ENCODE measurements around the gene CRYBA4. TPM values are rescaled to one million over a fixed set of nuclear protein-coding genes. Genes with fewer than 3 reads are reported as not detected.
"Not testable (repeated sequence)": the region's sequence is repeated elsewhere in the genome, so short reads cannot be mapped to it uniquely, and the experiment has no call there.

CRYBA4 gene
- total RNA-seq, 1 experiment from 2014 or later = not detected

DNA sequence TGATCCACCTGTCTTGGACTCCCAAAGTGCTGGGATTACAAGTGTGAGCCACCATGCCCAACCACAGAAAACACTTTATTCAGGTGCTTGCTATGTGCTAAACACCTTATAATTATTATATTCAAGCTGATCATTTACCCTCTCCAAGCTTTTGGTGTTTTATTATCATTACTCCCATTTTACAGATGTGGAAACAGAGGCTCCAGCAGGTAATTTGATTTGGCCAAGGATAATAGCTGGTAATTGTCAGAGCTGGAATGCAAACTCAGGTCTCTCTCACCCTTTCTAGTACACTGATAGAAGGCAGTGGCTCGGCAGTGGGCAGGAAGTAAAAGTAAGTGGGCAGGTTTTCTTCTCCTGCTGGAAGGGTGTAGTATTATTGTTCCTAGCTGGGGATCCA is 28.0 kb upstream of the CRYBA4 start:
- no peak for DNase-seq (ENCODE audit: extremely low read depth, low read depth)

DNA sequence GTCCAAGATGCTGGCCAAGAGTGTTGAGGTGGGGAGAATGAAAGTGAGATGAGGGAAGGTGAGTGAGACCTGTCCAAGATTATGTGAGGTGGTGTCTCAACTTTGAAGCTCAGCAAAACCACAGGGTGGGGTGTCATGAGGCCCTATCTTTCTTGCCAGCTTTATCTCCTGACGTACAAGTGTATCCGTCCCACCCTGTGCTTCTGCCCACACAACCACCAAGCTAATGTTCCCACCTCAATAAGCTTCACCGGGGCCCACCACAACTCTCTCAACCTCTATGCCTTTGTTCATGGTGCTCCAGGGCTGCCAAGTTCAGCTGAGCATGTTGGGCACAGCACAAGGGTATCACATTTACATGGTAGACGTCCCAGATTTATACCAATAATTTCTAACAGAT is 24.7 kb upstream of the CRYBA4 start:
- no peak for DNase-seq (ENCODE audit: extremely low read depth, low read depth)

DNA sequence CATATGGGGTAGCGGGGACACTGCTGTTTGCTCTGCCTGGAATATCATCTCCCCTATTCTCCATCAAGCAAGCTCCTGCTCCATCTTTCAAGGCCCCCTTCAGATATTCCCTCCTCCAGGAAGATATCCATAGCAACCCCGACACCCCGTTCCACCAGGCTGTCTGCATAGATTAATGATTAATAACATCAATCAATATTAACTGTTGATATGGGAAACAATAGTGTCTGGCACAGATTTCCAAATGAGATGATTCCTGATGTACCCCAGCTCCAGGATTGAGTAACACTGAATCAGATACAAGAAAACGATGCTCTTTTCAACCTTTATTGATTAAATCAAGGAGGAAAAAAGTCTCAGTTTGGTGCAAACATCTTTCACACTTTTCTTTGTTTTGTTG is 24.3 kb upstream of the CRYBA4 start:
- no peak for DNase-seq (ENCODE audit: extremely low read depth, low read depth)

DNA sequence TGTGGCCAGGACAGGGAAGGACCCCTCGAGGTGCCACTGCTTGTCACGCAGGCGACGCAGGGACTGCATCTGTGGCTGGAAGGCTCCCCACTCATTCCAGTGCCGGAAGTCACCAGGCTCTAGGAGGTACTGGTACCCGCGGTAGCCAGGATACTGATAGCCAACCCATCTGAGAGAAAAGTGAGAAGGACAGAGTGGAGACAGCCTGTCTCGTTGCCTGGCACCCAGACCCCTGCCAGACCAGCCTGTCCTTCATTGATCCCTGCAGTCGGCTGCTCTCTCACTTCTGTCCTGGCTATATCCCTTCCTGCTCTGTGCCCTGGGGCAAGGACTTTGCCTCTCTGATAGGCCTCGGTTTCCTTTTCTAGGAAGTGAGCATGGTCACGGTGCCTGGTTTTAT is 22.3 kb upstream of the CRYBA4 start:
- DNase-seq (ENCODE audit: extremely low read depth, low read depth) = no peak

DNA sequence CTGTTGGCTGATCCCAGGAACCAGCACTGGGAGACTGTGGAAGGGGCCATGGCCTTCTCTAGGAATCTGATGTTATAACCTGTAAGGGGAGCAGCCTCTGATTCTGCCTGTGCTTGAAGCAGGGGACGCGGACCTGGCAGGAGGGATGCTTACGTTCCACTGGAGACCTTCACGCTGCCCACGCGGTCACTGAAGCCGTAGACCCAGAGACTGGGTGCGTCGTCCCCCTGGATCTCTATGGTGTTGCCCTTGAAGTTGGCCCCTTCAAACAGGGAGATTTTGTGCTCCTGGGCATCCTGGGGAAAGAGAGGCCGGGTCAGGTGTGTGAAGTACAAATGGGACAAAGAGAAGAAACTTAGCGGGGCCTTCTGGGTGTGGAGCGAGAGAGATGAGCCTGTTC is 20.0 kb upstream of the CRYBA4 start:
- no peak for DNase-seq (ENCODE audit: extremely low read depth, low read depth)

DNA sequence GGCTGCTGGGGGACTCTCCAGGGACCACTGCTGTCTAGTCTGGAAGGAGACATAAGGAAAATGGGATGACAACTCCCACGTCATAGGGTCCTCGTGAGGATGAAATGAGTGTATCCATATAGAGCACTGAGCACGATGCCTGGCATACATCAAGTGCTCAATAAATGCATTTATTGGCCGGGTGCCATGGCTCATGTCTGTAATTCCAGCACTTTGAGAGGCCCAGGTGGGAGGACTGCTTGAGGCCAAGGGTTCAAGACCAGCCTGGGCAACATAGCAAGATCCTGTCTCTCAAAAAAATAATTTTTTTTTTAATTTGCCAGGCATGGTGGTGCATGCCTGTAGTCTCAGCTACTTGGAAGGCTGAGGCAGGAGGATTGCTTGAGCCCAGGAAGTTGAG is 19.6 kb upstream of the CRYBA4 start:
- no peak for DNase-seq (ENCODE audit: extremely low read depth, low read depth)

DNA sequence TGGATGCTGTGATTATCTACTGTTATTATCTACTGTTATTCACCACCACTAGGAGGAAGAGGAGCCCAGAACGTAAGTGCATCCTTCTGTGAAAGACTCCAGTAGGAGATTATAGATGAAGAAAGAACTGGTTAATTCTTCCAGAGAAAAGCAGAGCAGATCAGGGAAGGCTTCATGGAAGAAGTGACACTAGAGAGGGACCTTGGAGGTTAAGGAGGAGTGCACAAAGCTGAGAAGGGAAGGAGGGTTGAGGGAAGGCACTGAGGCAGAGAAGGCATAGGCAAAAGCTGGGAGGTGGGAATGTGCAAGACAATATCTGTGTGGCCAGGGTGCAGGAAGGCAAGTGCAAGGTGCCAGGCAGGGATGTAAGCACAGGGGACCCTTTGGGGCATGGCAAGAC is 17.4 kb upstream of the CRYBA4 start:
- no peak for DNase-seq (ENCODE audit: extremely low read depth, low read depth)

DNA sequence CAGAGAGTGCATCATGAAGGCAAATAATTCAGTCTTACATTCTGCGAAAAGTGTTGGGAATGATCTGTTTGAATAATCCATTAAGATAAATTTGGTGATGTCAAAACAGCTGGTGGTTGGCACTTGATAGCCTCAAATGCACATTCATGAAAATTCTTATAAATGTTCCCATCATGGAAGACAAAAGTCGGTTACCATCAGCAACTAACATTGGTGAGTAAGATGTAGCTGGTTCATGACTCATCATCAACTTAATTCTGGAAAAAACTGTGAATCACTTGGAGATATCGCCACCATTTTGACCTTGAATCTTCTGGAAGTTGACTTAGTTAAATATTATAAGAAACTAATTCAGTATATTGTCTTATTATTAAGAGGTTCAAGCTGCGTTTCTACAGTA is 15.2 kb upstream of the CRYBA4 start:
- DNase-seq (ENCODE audit: extremely low read depth, low read depth) = no peak

DNA sequence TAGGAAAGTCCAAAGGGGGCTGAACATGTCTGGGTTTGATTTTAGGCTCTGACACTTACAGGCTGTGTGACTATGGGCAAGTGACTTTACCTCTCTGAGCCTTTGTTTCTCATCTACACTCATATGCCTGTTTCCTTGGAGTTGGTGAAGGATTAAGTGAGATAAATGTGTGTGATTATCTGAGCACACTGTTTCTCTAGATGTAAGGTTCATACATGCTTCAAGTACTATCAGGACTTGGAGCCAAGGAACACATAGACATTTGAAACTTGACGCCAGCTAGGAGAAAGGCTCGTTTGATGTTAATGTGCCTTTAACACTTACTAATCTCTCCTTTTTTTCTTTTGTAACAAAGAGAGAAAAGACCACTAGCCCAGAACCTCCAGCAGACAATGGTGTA is 13.6 kb upstream of the CRYBA4 start:
- no peak for DNase-seq (ENCODE audit: extremely low read depth, low read depth)

DNA sequence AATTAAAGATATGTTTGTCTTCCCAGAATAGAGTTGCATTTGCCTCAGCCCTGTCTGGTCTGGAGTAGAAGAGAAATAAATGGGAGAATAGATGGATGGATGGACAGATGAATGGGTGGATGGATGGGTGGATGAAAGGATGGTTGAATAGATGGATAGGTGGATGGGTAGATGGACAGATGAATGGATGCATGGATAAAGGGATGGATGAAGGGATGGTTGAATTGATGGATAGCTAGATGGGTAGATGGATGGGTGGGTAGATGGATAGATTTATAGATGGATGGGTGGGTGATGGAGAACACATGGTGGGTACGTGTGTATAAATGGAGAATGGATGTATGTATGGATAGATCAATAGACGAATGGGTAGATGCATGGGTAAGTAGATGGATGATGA is 12.5 kb upstream of the CRYBA4 start:
- DNase-seq (ENCODE audit: extremely low read depth, low read depth) = no peak

DNA sequence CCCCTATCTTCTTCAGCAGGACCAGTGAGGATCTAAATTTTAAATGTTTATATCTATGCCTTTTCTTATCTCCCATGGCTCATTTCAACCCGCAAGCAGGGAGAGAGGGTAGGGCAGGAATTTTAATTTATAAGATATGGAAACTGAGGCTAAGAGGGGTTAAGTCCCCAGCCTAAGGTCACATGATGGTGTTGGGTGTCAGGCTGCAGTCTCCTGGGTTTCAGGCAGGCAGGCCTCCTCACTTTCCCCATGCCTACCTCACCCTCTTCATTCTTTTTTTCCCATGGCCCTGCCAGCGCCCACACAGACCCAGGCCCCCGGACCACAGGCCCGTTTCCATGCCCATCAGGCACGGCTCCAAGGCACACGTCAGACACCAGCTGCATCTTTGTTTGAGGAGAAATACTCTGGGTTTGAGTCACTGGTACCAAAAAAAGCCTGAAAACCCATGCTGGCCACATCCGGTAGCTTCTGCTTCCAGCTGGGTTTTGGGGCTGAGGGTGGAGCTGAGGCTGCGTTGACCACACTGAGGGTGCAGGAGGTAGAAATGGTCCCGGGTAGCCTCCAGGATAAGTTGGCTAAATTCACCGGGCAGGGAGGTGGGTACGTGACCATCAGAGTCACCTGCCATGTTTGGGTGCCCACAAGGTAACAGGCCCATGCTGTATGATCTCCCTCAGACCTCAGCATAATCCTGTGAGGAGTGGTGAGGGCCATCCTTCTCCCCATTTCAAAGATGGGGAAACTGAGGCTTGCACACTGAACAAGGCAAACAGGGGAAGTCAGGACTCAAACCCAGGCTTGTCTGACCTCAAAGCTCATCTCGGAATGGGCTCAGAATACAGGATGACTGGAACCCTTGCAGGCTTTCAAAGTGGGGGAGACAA is 11.4 kb upstream of the CRYBA4 start:
- DNase-seq (ENCODE audit: extremely low read depth, low read depth) = no peak

DNA sequence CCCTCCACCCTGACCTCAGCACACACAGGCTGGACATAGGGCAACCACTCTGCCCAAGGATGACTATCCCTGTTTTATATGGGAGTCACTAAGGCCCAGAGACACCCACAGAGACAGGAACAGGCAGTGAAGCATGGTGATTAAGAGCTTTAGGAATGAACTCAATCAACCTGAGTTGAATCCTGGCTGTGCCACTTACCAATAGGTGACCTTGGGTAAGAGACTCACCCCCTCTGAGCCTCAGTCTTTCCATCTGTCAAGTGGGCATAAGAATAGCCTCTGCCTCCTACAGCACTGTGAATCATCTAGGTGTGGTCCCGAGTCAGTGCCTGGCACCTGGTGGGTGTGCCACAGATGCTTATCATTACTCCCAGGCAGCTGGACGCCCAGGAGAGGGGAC is 10.8 kb upstream of the CRYBA4 start:
- no peak for DNase-seq (ENCODE audit: extremely low read depth, low read depth)

DNA sequence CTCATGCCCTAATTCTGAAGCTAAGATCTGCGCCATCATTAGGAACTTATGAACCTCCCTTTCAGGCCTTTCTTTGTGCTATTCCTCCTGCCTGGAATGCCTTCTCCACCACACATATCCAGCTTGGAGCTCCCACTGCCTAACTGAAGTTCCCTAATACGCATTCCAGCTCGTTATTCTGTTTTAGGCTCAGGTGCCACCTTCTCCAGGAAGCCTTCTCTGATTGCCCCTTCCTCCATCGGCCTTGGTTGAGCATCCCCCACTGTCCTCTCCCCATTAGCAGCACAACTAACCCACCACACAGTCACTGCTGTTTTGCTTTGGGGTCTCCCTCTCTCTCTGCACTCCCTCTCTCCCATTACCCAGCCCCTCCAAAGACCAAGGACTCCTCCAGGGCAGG is 9.1 kb upstream of the CRYBA4 start:
- no peak for DNase-seq (ENCODE audit: extremely low read depth, low read depth)

DNA sequence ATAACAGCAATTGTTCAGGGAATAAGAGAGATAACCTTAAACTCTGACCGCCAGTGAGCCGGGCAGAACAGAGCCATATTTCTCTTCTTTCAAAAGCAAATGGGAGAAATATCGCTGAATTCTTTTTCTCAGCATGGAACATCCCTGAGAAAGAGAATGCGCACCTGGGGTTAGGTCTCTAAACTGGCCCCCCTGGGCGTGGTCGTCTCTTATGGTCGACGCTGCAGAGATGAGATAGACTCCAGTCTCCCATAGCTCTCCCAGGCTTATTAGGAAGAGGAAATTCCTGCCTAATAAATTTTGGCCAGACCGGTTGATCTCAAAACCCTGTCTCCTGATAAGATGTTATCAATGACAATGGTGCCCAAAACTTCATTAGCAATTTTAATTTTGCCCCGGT is 8.0 kb upstream of the CRYBA4 start:
- DNase-seq (ENCODE audit: extremely low read depth, low read depth) = not testable (repeated sequence)

DNA sequence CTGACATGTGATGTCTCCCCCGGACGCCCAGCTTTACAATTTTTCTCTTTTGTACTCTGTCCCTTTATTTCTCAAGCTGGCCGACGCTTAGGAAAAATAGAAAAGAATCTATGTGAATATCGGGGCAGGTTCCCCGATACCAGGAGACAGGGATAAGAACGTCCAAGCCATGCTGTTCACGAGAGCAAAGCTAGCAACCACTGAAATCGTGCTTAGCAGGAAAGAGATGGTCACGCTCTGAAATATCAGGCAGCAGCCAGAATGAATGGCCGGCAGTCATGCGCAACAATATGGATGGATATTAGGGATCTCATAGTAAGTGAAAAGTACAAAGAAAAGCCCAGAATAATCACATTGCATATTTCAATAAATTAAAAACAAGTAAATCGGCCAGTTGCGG is 7.4 kb upstream of the CRYBA4 start:
- no peak for DNase-seq (ENCODE audit: extremely low read depth, low read depth)

DNA sequence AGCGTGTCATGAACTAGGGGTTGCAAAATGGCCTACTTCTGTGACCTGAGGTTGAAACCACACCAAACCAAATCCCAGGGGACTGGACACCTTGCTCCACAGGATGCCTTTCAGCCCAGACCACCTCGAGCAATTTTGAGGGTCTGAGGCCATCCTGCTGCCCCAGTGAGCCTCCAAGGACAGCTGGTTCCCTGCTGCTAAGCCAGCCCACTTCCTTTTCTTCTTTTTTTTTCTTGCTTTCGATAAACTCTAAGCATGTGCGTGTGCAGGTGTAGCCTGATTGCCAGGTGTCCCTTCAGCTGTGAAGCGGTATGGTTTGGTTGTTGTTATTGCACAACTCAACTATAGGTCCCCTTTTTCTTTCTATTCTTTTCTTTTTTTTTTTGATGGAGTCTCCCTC is 6.6 kb upstream of the CRYBA4 start:
- DNase-seq (ENCODE audit: extremely low read depth, low read depth) = no peak

DNA sequence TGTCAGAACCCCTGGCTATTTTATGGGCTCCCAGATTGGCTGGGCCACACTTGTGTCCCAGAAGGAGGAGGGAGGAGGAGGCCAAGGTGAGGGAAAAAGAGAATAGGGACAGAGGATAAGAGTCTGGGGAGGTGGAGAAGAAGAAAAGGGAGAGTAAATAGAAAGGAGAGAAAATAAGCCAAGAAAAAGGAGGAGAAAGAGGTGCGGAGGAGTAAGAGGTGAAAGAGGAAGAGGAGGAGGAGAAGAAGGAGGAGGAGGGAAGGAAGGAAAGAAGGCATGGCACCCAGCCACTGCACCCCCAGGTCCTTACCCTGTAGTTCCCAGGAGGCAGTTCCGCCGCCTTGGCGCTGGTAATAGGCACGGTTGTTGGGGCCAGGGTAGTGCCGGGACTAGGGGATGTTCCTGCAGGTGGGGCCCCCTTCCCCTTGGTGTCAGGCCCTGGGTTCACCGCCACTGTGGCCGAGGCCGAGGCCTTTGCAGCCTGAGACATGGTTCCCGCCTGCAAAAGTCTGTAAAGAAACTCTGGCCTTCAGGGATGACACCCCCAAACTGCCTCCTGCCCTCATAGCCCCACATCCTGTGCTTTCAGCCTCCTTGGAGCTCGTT is 5.8 kb upstream of the CRYBA4 start:
- DNase-seq (ENCODE audit: extremely low read depth, low read depth) = no peak

DNA sequence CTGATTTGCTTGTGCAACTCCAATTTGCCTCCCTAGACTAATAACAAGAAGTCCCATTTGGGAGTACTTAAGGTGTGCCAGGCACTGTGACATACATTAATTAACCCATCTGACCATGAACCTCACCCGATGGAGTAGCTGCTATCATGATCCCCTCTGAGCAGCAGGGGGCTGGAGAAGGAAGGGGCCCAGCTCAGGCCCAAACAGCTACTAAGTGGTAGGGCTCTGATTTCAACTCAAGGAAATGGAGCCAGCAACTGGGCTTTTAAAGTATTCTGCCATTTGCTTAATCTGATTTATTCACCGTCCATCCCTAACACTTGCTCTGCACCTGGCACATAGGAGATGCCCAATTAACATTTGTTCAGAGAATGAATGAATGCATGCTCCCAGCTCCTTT is 5.1 kb upstream of the CRYBA4 start:
- no peak for DNase-seq (ENCODE audit: extremely low read depth, low read depth)

DNA sequence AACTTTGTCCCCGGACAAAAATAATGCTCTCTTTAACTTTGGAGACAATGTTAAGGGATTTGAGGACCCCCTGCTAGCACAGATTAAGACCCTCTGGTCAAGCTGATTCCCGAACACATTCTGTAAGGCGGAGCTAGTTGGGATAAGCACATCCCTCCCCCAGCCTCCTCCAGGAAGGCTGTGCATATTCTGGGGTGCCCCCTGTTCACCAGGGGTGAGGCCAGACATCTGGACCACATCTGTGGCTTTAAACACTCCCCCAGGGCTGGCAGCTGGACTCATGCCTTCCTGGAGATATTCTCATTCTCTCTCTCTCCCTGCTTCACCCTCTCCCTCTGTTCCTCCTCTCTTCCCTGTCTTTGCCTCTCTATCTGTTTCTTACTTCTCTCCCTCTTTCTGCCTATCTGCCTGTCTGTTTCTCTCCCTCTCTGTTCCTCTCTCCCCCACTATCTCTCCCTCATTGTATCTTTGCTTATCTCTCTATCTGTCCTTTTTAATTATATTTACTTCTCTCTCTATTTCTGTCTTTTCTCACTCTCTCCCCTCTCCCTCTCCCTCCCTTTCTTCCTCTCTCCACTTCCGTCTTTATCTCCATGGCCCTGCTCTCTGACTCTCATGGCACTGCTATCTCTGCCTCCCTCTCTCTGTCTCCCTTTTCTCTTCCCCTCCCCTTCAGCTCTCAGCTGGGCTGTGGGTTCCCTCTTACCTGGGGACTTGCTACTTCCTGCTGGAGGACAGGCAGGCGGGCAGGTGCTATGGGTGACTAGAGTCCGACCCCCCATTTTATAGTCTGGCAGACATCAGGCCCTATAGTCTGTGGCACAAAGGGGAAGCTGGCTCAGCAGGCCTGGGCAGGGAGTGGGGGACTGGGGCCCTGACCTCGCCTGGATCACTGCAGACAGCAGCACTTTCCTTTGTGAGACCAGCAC is 4.2 kb upstream of the CRYBA4 start, which contains the start of gene CRYBB1:
TSS of gene CRYBB1 (minus strand) at position 757 of the 929 bp plus-strand sequence. CDS start 1,708 bp downstream, outside the sequence.
- DNase-seq (ENCODE audit: extremely low read depth, low read depth) = no peak

DNA sequence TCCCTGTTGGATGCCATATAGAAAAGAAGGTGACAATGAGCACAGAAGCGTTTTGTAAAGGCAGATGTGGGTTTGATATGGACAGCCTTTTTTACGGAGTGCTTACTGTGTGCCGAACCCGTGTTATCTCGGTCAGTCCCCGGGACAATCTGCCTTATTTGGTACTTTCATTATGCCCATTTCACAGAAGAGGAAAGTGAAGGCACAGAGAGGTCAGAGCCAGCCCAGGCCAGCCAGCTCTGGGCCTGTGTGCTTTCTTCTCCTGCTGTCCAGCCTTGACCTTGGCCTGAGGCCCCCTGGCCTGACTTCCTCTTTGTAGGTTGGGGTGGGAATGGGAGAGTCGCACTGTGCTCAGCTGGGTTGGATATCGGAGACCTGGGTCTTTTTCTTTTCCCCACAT is 3.3 kb upstream of the CRYBA4 start:
- DNase-seq (ENCODE audit: extremely low read depth, low read depth) = no peak

DNA sequence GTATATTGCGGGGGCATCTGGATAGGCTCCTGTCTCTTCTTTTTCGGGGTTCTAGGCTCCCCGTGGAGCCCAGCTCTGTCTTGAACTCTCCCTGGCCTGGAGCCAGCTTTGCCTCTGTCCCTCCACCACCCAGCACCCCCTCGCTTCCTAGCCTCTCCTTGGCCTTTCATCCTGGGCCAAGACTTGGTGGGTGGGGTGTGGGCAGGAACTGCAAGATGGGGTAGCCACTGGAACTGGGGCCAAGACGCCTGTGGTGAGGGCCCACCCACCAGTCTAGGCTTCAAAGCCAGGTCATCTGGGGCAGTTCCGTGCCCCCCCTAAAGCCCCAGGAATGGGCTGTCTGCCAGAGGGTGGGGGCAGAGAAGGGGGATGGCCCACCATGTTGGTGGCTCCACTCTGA is 2.3 kb upstream of the CRYBA4 start:
- no peak for DNase-seq (ENCODE audit: extremely low read depth, low read depth)
